ENCODE measurements around the gene FBRSL1. TPM values are rescaled to one million over a fixed set of nuclear protein-coding genes. Genes with fewer than 3 reads are reported as not detected.

The FBRSL1 gene
- total and polyA plus RNA-seq, 9 of the 15 experiments (the other 6 are each of a cell fraction or from before 2014, with no cell fraction given): 0.24 to 129 (median 7.3) TPM

GRCh38 chr12:132559652-132560363 is 69.9 kb downstream of the FBRSL1 start (continued):
- 0 out of 2 replicates have a peak, but pooled peaks have one; percentile 25 for TF ChIP-seq NR4A1 (CRISPR knock-in tag; IDR thresholded peaks at IDR 0.05)
- TF ChIP-seq NR4A1 (tag; IDR thresholded peaks at IDR 0.05): no peak
- peak; percentile 66 for TF ChIP-seq EGR1 (conservative IDR thresholded peaks at IDR 0.05)
- no peak for TF ChIP-seq ZNF764 (CRISPR knock-in tag; IDR thresholded peaks at IDR 0.05; ENCODE audit: low read depth)
- peak in 1 of 2 experiments; percentile 27; a peak in 1 of 4 replicates for TF ChIP-seq SIN3A (IDR thresholded peaks at IDR 0.05; ENCODE audit: borderline replicate concordance in 2 of 2, control insufficient read depth in 1 of 2, low read depth in 2 of 2, low read length in 2 of 2)
- TF ChIP-seq CTBP1 (IDR thresholded peaks at IDR 0.05; ENCODE audit: borderline replicate concordance): peak; percentile 55; the same call in 1 of the 2 replicates
- no peak for TF ChIP-seq NCOA2 (IDR thresholded peaks at IDR 0.05; ENCODE audit: partially characterized antibody in 2 of 2)
- no peak for TF ChIP-seq ZFP1 (CRISPR knock-in tag; IDR thresholded peaks at IDR 0.05)

GRCh38 chr12:132560364-132560613 is 70.3 kb downstream of the FBRSL1 start:
- FAIRE-seq: no peak
- in situ Hi-C loops (cut with MboI): loop anchor here (10.0 kb wide), 1 partner anchor 865 kb away; no protein-coding TSS in a partner anchor
- H3K9me1 ChIP-seq (ENCODE audit: control insufficient read depth, insufficient read depth, low read length): peaks cover 5% of the 10 kb centered on the region
- peak overlapping the region; percentile 66 for H2AFZ ChIP-seq (ENCODE audit: low read depth, low read length)
- H3K36me3 ChIP-seq (ENCODE audit: control insufficient read depth, insufficient read depth, low read length): peaks cover 22% of the 10 kb centered on the region; the same call in 2 of the 3 replicates
- intact Hi-C loops (cut with micrococcal nuclease): loop anchor here (2.0 kb wide), 1 partner anchor 145 kb away; no protein-coding TSS in a partner anchor
- no peaks in the 10 kb centered on the region for H3K9me3 ChIP-seq (replicated peaks; ENCODE audit: control insufficient read depth, insufficient read depth, low read depth, low read length)
- H3K9ac ChIP-seq (ENCODE audit: insufficient read depth in 1 of 2, low read depth in 2 of 2, low read length in 2 of 2): peak overlapping the region; percentile 57 to 89
- peak; percentile 10 for ATAC-seq
- H4K20me1 ChIP-seq (replicated peaks; ENCODE audit: control insufficient read depth, insufficient read depth, low read length): peaks cover 5% of the 10 kb centered on the region; the same call in 1 of the 2 replicates
- H3K79me2 ChIP-seq (ENCODE audit: control insufficient read depth, insufficient read depth, low read length): peaks cover 45% of the 10 kb centered on the region
- POLR2A ChIA-PET: interaction anchor here (1.0 to 1.1 kb wide), 2 partner anchors 33 to 145 kb away, joined by 3 to 5 read pairs; no protein-coding TSS in a partner anchor
- DNase-seq (ENCODE audit: extremely low read depth in 1 of 4, low spot score in 3 of 4): peak; percentile 60 to 84 (median 73)
- H3K4me3 ChIP-seq: peak overlapping the region; percentile 83
- WGBS (ENCODE audit: insufficient coverage, low coverage, missing lambda C conversion rate): under 1% methylated on average over 22 of the region's 36 CpGs
- H3K4me2 ChIP-seq (ENCODE audit: insufficient read depth, low read length): peak overlapping the region; percentile 76
- no TSS peak for BruUV-seq (replicated peaks)
- H3K27ac ChIP-seq (ENCODE audit: extremely low read depth, low read depth, low read length): peak overlapping the region; percentile 80
- H3K27me3 ChIP-seq (ENCODE audit: control insufficient read depth in 2 of 2, insufficient read depth in 2 of 2, low read length in 2 of 2): no peaks in the 10 kb centered on the region
- CTCF ChIA-PET (ENCODE audit: low intra/inter-chr PET ratio): interaction anchor here (0.7 to 2.4 kb wide), 3 partner anchors 43 to 1644 kb away, joined by 3 to 10 read pairs (median 4); no protein-coding TSS in a partner anchor
- H3K4me1 ChIP-seq (replicated peaks in 1 of 2; ENCODE audit: control insufficient read depth in 2 of 2, insufficient read depth in 2 of 2, low read length in 2 of 2): peaks cover 6 to 60% of the 10 kb centered on the region in 2 experiments; a peak in 2 of 5 replicates
- TF ChIP-seq MAZ (CRISPR knock-in tag; conservative IDR thresholded peaks at IDR 0.05 in 1 of 2, IDR thresholded peaks at IDR 0.05 in 1 of 2): 0 out of 4 replicates have a peak, but pooled peaks of 1 of the 2 experiments have one; percentile 15
- TF ChIP-seq, protein P1, sequence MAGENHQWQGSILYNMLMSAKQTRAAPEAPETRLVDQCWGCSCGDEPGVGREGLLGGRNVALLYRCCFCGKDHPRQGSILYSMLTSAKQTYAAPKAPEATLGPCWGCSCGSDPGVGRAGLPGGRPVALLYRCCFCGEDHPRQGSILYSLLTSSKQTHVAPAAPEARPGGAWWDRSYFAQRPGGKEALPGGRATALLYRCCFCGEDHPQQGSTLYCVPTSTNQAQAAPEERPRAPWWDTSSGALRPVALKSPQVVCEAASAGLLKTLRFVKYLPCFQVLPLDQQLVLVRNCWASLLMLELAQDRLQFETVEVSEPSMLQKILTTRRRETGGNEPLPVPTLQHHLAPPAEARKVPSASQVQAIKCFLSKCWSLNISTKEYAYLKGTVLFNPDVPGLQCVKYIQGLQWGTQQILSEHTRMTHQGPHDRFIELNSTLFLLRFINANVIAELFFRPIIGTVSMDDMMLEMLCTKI (IDR thresholded peaks at IDR 0.05; ENCODE audit: partially characterized antibody): no peak
- TF ChIP-seq ZBTB7A (IDR thresholded peaks at IDR 0.05; ENCODE audit: borderline replicate concordance, control insufficient read depth, low read depth, low read length): no peak; the same call in 1 of the 2 replicates
- TF ChIP-seq MYC (IDR thresholded peaks at IDR 0.05; ENCODE audit: low read depth, low read length): 0 out of 2 replicates have a peak, but pooled peaks have one; percentile 9
- TF ChIP-seq MYC (CRISPR knock-in tag; IDR thresholded peaks at IDR 0.05; ENCODE audit: borderline replicate concordance, low read depth): no peak
- no peak for TF ChIP-seq SRSF3 (IDR thresholded peaks at IDR 0.05; ENCODE audit: insufficient read depth, low read length)
- peak; percentile 9; the same call in 1 of the 2 replicates for TF ChIP-seq POLR2G (IDR thresholded peaks at IDR 0.05; ENCODE audit: low read depth, low read length)
- no peak for TF ChIP-seq YY1 (IDR thresholded peaks at IDR 0.05; ENCODE audit: borderline replicate concordance in 1 of 3, control insufficient read depth in 1 of 3, extremely low read depth in 1 of 3, insufficient read depth in 3 of 3, insufficient read length in 1 of 3, insufficient replicate concordance in 2 of 3, low read depth in 1 of 3, low read length in 2 of 3)
